Measurements from ENCODE around the gene TMA7.
"Not testable (repeated sequence)": the region's sequence is repeated elsewhere in the genome, so short reads cannot be mapped to it uniquely, and the experiment has no call there.

The TMA7 gene

GRCh38 chr3:48446425-48447193 lies 6.6 kb downstream of the TMA7 start, which contains the start of gene ATRIP:
Gene ATRIP, plus strand, starts transcription at chr3:48446737. Its CDS starts 109 bp downstream, at chr3:48446846.
- H3K4me3 ChIP-seq (ENCODE audit: low read depth, low read length), result peak within 1 kb of the TSS; percentile 91
- peak; percentile 42 for DNase-seq (ENCODE audit: low read depth)
- no peak for TF ChIP-seq CTCF (IDR thresholded peaks at IDR 0.05; ENCODE audit: control insufficient read depth, extremely low read depth, insufficient read depth)

- H3K4me3 ChIP-seq (ENCODE audit: low read depth, low read length), result no peak overlapping the region
- no peak for TF ChIP-seq CTCF (IDR thresholded peaks at IDR 0.05; ENCODE audit: control insufficient read depth, extremely low read depth, insufficient read depth)
- no peak for DNase-seq (ENCODE audit: low read depth)
Measured at GRCh38 chr3:48451270-48451669, 11.2 kb downstream of the TMA7 start.

GRCh38 chr3:48456456-48456855 lies 16.4 kb downstream of the TMA7 start:
- H3K4me3 ChIP-seq (ENCODE audit: low read depth, low read length), result no peak overlapping the region
- TF ChIP-seq CTCF (IDR thresholded peaks at IDR 0.05; ENCODE audit: control insufficient read depth, extremely low read depth, insufficient read depth), result no peak
- DNase-seq (ENCODE audit: low read depth), result no peak

GRCh38 chr3:48459331-48459730 lies 19.3 kb downstream of the TMA7 start:
- no peak overlapping the region for H3K4me3 ChIP-seq (ENCODE audit: low read depth, low read length)
- DNase-seq (ENCODE audit: low read depth), result no peak
- no peak for TF ChIP-seq CTCF (IDR thresholded peaks at IDR 0.05; ENCODE audit: control insufficient read depth, extremely low read depth, insufficient read depth)

- no peak for TF ChIP-seq CTCF (IDR thresholded peaks at IDR 0.05; ENCODE audit: control insufficient read depth, extremely low read depth, insufficient read depth)
- DNase-seq (ENCODE audit: low read depth), result no peak
- H3K4me3 ChIP-seq (ENCODE audit: low read depth, low read length), result no peak overlapping the region
Measured at GRCh38 chr3:48459773-48460516, 19.9 kb downstream of the TMA7 start.

- no peak for TF ChIP-seq CTCF (IDR thresholded peaks at IDR 0.05; ENCODE audit: control insufficient read depth, extremely low read depth, insufficient read depth)
- no peak for DNase-seq (ENCODE audit: low read depth)
- H3K4me3 ChIP-seq (ENCODE audit: low read depth, low read length), result no peak overlapping the region
Measured at GRCh38 chr3:48460517-48460902, 20.5 kb downstream of the TMA7 start.

- H3K4me3 ChIP-seq (ENCODE audit: low read depth, low read length); DNase-seq (ENCODE audit: low read depth): not testable (repeated sequence)
Measured at GRCh38 chr3:48461767-48462166, 21.7 kb downstream of the TMA7 start.

Measured in LNCaP clone FGC (cell line).